GM15510 (cell line): ENCODE results near the gene CCDC83.

Experiments used
- POLR2A ChIP-seq: IDR thresholded peaks from 3 replicates; pipeline ENCODE4 v1.6.1; 2011; ENCODE audit warnings: borderline replicate concordance; ENCODE audit not compliant: insufficient read length; ENCODE audit errors: extremely low read depth

Gene CCDC83

DNA sequence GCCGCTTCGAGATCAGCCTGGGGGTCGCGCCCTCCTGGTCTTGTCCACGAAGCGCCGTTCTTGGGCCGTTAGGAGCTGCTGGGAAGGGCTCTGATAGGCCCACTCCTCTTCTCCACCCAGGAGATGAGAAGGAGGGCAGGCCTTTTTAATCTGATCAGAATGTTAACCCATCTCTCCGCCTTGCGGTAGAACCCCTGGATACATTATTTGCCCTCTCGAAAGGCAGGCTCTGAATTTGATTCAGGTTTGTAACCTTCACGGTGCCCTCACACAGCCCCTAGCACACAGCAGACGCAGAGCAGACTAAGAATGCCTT lies at the start of gene CCDC83:
CCDC83 (plus strand) TSS at position 43 of the 316 bp plus-strand sequence. CDS start 9,741 bp downstream, outside the sequence.
- no peak for TF ChIP-seq POLR2A

GRCh38 chr11:85805387-85805786 lies 49.8 kb upstream of the CCDC83 start:
- TF ChIP-seq POLR2A: no peak

DNA sequence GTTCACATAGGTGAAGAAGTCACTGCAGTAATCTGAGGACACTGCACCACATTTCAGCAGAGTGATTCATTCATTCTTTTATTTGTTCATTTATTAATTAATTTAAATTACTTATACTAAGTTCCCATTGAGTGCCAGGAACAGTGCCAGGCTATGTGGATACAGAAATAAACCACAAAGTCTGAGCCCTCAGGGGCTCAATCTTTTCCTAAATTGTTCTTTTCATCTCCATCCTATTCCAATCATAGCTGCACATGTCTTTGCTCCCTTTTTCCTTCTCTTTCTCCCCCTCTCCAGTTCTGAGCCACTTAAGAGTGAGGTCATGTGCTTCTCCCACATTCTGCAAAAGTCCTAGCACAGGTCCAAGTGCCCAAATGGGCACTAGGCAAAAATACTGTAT lies 49.2 kb upstream of the CCDC83 start:
- no peak for TF ChIP-seq POLR2A

- no peak for TF ChIP-seq POLR2A
Observed at GRCh38 chr11:85806876-85807275, 48.3 kb upstream of the CCDC83 start.

GRCh38 chr11:85809191-85809590 lies 46.0 kb upstream of the CCDC83 start:
- no peak for TF ChIP-seq POLR2A

GRCh38 chr11:85809863-85810262 lies 45.3 kb upstream of the CCDC83 start:
- no peak for TF ChIP-seq POLR2A

DNA sequence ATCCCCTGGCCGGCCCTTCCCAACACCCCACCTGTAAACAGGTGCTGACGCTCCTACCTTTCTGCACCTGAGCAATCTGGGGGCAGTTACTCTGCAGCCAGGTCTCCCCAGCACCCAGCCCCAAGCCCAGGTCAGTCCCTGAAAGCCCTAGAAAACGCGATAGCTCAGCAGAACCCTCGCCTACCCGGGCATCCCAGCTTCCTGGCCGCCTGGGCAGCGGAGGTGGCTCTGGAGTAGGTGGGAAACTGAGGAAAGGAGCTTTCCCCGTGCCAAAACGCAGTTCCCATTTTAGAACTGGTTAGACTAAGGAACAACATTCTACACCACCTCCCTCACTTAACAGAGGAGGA lies 44.7 kb upstream of the CCDC83 start:
- TF ChIP-seq POLR2A: no peak

DNA sequence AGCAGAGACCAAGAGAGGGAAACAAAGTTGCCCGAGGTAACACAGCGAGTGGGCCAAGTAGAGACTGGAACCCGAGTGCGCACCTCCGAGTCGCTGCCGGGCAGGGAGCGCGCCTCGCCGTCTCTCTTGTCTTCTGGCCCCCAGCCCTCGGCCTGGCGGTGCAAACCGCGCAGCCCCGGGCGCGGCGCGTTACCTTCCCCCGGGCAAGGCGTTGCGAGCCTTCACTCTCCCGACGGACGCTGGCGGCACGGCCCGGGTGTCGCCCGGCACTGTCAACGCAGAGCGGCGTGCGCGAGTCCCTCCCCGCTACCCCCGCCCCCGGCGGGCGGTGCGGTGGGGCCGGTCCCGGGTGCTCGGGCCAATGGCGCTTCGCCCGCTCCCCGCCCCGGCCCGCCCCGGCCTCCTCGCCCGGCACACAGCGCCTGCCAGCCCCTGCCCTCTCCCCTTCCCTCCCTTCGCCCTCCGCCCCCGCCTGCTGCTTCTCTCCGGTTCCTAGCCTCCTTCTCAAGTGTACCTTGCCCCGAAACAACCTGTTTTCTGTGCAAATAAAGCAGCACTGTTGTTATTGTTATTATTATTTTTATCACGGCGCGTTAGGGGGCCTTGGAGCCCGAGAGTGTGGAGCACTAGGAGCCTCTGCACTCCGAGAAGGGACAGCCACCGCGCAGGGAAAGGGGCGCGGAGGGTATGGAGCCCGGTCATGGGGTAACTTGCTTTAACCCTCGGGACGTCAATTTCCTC lies 44.1 kb upstream of the CCDC83 start, which contains the start of gene SYTL2:
SYTL2 (minus strand) TSS at position 271 of the 741 bp plus-strand sequence. CDS start 53,416 bp downstream, outside the sequence.
- no peak for TF ChIP-seq POLR2A

DNA sequence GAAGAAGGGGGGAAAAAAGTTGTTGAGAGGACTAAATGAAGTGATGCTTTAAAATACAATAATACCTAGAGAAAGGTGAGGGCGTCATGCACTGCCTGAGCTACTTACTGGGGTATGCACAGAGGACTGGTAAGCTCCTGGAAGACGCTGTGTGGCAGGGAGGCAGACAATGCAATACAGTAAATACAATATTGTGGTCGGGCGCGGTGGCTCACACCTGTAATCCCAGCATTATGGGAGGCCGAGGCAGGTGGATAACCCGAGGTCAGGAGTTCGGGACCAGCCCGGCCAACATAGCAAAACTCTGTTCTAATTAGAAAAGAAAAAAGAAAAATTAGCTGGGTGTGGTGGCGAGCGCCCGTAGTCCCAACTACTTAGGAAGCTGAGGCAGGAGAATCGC lies 43.6 kb upstream of the CCDC83 start:
- TF ChIP-seq POLR2A: no peak

DNA sequence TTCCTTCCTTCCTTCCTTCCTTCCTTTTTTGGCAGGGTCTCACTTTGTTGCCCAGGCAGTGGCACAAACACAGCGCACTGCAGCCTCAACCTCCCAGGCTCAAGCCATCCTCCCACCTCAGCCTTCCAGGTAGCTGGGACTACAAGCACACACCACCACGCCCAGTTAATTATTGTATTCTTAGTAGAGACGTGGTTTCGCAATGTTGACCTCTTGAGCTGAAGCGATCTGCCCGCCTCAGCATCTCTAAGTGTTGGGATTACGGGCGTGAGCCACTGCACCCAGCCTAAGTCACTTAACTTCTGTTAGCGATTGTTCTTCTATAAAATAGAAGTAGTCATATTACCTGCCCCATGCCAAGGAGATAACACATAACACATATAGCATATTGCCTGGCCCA lies 41.5 kb upstream of the CCDC83 start:
- TF ChIP-seq POLR2A: no peak

DNA sequence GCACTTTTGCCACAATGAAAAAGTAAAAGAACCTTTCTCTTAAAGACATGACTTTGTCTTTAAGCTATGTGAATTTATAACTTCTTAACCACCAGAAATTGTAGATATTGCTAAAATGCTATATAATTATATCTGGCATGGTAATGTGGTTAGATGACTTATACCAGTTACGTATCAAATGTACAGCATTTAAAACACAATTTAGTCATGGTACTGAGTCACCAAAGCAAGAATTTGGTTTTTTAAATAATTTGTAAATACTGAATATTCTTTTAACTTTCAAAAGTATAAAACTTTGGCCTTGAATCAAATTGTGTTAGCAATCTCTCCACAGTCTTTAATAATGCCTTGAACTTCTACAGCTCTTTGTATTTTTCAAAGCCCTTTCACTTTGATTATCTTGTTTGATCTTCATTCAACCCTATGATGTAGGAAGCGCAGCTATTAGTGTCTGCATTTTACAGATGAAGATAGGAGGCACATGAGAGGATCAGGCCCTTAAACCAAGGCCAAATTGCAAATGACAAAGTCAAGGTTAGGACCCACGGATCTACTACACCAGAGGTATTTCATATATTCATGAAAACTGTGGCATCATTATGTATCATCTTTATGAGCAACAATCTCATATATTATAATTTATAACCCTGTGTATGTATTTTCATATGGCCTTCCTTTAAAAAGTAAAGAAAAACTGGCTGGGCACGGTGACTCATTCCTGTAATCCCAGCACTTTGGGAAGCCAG lies 39.8 kb upstream of the CCDC83 start:
- TF ChIP-seq POLR2A: no peak

- TF ChIP-seq POLR2A: no peak
Observed at GRCh38 chr11:85819441-85819840, 35.7 kb upstream of the CCDC83 start.

DNA sequence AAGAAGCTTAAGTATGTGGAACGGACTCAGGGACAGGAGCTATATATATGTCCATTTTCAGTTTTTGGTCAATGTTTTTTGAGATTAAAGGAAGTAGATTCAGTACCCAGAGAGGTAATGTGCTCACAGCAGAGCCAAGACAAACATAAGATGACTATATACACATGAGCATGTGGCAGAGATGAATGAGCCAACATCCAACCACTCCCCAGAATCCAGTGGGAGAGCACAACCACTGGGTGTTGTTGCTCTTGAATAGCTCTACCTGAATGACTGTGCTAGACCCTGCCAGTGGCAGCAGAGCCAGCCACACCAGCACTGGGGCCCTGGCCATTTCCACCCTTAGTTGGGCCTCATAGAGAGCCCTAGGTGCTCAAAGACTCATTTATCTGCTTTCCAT lies 33.5 kb upstream of the CCDC83 start:
- TF ChIP-seq POLR2A: no peak

DNA sequence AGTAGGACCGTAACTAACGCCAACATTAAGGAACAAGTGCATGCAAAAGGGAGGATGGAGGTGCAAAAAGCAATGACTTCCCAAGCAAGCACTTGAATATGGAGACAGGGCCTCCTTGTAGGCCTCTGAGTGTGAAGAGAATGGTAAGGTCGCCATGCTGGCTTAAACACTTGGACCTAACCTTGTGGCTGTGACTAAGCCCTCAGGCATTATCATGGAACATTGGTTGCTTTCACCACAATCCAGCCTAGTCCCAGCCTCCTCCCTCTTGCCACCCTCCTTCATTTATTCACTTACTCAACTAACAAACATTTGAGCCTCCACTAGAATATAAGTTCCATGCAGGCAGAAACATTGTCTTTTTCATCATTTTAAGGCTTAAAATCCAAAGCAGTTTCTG lies 32.4 kb upstream of the CCDC83 start:
- TF ChIP-seq POLR2A: no peak

GRCh38 chr11:85823816-85824215 lies 31.4 kb upstream of the CCDC83 start:
- no peak for TF ChIP-seq POLR2A

DNA sequence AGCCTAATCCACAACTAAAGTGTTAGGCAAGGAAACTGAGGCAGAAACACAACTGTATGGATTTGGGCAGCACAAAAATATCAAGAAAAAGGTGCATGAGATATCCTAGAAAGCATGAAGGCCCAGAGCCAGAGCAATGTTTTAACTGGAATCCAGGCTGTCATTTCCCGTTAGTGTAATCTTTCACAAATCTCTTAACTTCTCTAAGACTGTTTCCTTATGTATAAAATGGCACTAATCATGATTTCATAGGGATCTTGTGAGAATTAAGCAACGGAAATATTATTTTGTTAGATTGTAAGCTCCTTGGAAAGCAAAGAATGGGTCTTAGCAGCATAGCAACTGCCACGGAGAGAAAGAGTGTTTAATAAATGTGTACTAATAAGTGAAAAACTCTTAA lies 29.6 kb upstream of the CCDC83 start:
- no peak for TF ChIP-seq POLR2A
